WTC11 (cell line): ENCODE data around the gene COL2A1. TPM values are rescaled to one million over a fixed set of nuclear protein-coding genes. Genes with fewer than 3 reads are reported as not detected.

Experiments used
- ATAC-seq: fragments of 200-7000 bp; cut with Tn5 transposase; 2 replicates; pipeline ENCODE4 v1.10.0; 2021; ENCODE audit warnings: mild to moderate bottlenecking, moderate library complexity
- CTCF ChIA-PET: fragments of 300-600 bp; sonication (Branson Sonifier 250); formaldehyde crosslinking; loops from one replicate; lab custom pipeline; 2021; ENCODE audit warnings: antibody characterized with exemption; lab: Charles Lee
- POLR2A ChIA-PET: fragments of 350-600 bp; sonication (Branson Sonifier 250); formaldehyde crosslinking; loops from one replicate; lab custom pipeline; 2021; ENCODE audit warnings: antibody characterized with exemption; lab: Charles Lee
- DNase-seq: peaks from one replicate; pipeline ENCODE4 v3.0.0; 2021; ENCODE audit warnings: low spot score
- H3K27ac Mint-ChIP-seq: 2 replicates; pipeline ENCODE4 v1.8.0; 2021; ENCODE audit warnings: mixed read lengths
- H3K27me3 Mint-ChIP-seq: 2 replicates; pipeline ENCODE4 v1.8.0; 2021; ENCODE audit warnings: low read depth, mild to moderate bottlenecking, moderate library complexity, mixed read lengths
- H3K36me3 Mint-ChIP-seq: 2 replicates; pipeline ENCODE4 v1.8.0; 2021; ENCODE audit warnings: mixed read lengths
- H3K4me1 Mint-ChIP-seq: 2 replicates; pipeline ENCODE4 v1.8.0; 2022; ENCODE audit warnings: mixed read lengths
- H3K4me3 Mint-ChIP-seq: 2 replicates; pipeline ENCODE4 v1.8.0; 2021; ENCODE audit warnings: mild to moderate bottlenecking, moderate library complexity, mixed read lengths
- H3K9me3 Mint-ChIP-seq: 2 replicates; pipeline ENCODE4 v1.8.0; 2021; ENCODE audit warnings: mixed read lengths
- ATF1 ChIP-seq: sonication (generic); formaldehyde crosslinking; IDR thresholded peaks from 2 replicates; pipeline ENCODE4 v1.8.1; 2023; ENCODE audit warnings: mild to moderate bottlenecking, moderate library complexity, missing genetic modification reagents
- ELF4 ChIP-seq: sonication (generic); formaldehyde crosslinking; IDR thresholded peaks from 2 replicates; pipeline ENCODE4 v1.8.1; 2022; ENCODE audit warnings: low read depth, mild to moderate bottlenecking, moderate library complexity, missing genetic modification reagents
- ESRRA ChIP-seq: sonication (generic); formaldehyde crosslinking; IDR thresholded peaks from 2 replicates; pipeline ENCODE4 v1.8.1; 2022; ENCODE audit warnings: mild to moderate bottlenecking, missing genetic modification reagents, borderline replicate concordance
- GABPB1 ChIP-seq: sonication (generic); formaldehyde crosslinking; IDR thresholded peaks from 2 replicates; pipeline ENCODE4 v1.8.1; 2023; ENCODE audit warnings: mild to moderate bottlenecking, missing genetic modification reagents
- HMGXB4 ChIP-seq: sonication (generic); formaldehyde crosslinking; IDR thresholded peaks from 2 replicates; pipeline ENCODE4 v1.8.1; 2023; ENCODE audit warnings: mild to moderate bottlenecking, moderate library complexity, missing genetic modification reagents
- MYBL2 ChIP-seq: sonication (generic); formaldehyde crosslinking; IDR thresholded peaks from 2 replicates; pipeline ENCODE4 v1.8.1; 2023; ENCODE audit warnings: mild to moderate bottlenecking, moderate library complexity, missing genetic modification reagents
- NR1H2 ChIP-seq: sonication (generic); formaldehyde crosslinking; IDR thresholded peaks from 2 replicates; pipeline ENCODE4 v1.9.0; 2021; ENCODE audit warnings: mild to moderate bottlenecking, moderate library complexity, missing genetic modification reagents
- TEAD4 ChIP-seq: sonication (generic); formaldehyde crosslinking; IDR thresholded peaks from 2 replicates; pipeline ENCODE4 v1.8.0; 2022; ENCODE audit warnings: mild to moderate bottlenecking, missing genetic modification reagents
- ZBTB21 ChIP-seq: sonication (generic); formaldehyde crosslinking; IDR thresholded peaks from 2 replicates; pipeline ENCODE4 v1.8.1; 2023; ENCODE audit warnings: mild to moderate bottlenecking, missing genetic modification reagents, borderline replicate concordance
- ZNF219 ChIP-seq: sonication (generic); formaldehyde crosslinking; IDR thresholded peaks from 2 replicates; pipeline ENCODE4 v1.8.0; 2023; ENCODE audit warnings: missing genetic modification reagents, mild to moderate bottlenecking, borderline replicate concordance
- ZNF263 ChIP-seq: sonication (generic); formaldehyde crosslinking; IDR thresholded peaks from 2 replicates; pipeline ENCODE4 v1.8.1; 2022; ENCODE audit warnings: low read depth, mild to moderate bottlenecking, moderate library complexity, missing genetic modification reagents
- ZNF396 ChIP-seq: fragments of 250-450 bp; sonication (Bioruptor Pico); IDR thresholded peaks from 2 replicates; pipeline ENCODE4 v1.8.0; 2021; ENCODE audit warnings: mild to moderate bottlenecking, moderate library complexity, borderline replicate concordance
- ZNF532 ChIP-seq: fragments of 250-450 bp; sonication (Bioruptor Pico); IDR thresholded peaks from 2 replicates; pipeline ENCODE4 v1.9.0; 2021; ENCODE audit warnings: mild to moderate bottlenecking, borderline replicate concordance
- ZSCAN18 ChIP-seq: fragments of 250-450 bp; sonication (Bioruptor Pico); IDR thresholded peaks from 2 replicates; pipeline ENCODE4 v2.1.2; 2022; ENCODE audit warnings: mild to moderate bottlenecking, moderate library complexity
- total RNA-seq: library from RNA; stranded (reverse); gene quantifications from 3 replicates; pipeline ENCODE4 v1.2.3, GENCODE V29; 2021
- TF ChIP-seq, protein P1 (sequence below): fragments of 200-600 bp; IDR thresholded peaks from 2 replicates; pipeline ENCODE4 v1.8.0; 2022; ENCODE audit warnings: antibody characterized with exemption
- TF ChIP-seq, protein P2 (sequence below): sonication (generic); formaldehyde crosslinking; IDR thresholded peaks from 2 replicates; pipeline ENCODE4 v1.8.0; 2022; ENCODE audit warnings: mild to moderate bottlenecking, missing genetic modification reagents
- TF ChIP-seq, protein P3 (sequence below): sonication (generic); formaldehyde crosslinking; IDR thresholded peaks from 2 replicates; pipeline ENCODE4 v1.8.1; 2022; ENCODE audit warnings: mild to moderate bottlenecking, moderate library complexity, missing genetic modification reagents

COL2A1 gene
- total RNA-seq, 1 experiment from 2014 or later: 20.9 TPM

- TF ChIP-seq, protein P1, sequence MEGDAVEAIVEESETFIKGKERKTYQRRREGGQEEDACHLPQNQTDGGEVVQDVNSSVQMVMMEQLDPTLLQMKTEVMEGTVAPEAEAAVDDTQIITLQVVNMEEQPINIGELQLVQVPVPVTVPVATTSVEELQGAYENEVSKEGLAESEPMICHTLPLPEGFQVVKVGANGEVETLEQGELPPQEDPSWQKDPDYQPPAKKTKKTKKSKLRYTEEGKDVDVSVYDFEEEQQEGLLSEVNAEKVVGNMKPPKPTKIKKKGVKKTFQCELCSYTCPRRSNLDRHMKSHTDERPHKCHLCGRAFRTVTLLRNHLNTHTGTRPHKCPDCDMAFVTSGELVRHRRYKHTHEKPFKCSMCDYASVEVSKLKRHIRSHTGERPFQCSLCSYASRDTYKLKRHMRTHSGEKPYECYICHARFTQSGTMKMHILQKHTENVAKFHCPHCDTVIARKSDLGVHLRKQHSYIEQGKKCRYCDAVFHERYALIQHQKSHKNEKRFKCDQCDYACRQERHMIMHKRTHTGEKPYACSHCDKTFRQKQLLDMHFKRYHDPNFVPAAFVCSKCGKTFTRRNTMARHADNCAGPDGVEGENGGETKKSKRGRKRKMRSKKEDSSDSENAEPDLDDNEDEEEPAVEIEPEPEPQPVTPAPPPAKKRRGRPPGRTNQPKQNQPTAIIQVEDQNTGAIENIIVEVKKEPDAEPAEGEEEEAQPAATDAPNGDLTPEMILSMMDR: no peak
- no peak for TF ChIP-seq ESRRA
These were observed 45.9 kb upstream of the COL2A1 start (continued) for GRCh38 chr12:48050174-48050573.

DNA sequence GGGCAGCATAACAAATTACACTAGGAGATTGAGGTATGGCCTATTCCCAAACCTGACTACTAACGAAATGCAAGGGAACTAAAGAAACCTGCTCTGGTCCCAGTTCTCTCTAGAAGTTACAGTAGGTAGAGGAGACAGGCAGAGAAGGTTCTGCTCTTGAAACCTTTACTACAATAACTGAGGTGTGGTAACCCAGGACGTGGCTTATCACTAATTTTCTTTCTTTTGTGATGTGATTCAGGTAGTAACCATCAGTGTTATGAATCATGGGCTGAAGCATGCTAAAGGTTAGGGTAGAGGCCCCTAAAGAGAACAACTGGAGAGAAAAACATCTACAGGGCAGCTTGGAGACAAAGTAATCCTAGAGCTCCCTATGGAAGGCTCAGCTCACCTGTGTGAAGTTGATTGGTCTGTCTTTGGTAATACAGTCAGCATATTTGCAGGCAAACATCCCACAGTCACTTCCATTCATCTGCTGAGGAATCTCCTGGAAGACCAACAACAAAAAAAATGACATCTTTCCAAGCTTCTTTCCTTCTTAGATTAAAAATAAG lies 41.8 kb upstream of the COL2A1 start:
- ChIA-PET CTCF (interaction anchor here (1.3 kb wide), 1 partner anchor 111 kb away, joined by 8 read pairs; the partner anchor contains the start of gene ASB8), POLR2A (no interaction called here)
- no peaks in the 10 kb centered on the region; the same call in 1 of the 2 replicates for H3K27me3 Mint-ChIP-seq
- H3K27ac Mint-ChIP-seq: no peak overlapping the region
- TF ChIP-seq NR1H2 (CRISPR knock-in tag): no peak
- no peak for TF ChIP-seq ZBTB21
- TF ChIP-seq ZNF219 (CRISPR knock-in tag): no peak
- TF ChIP-seq ZSCAN18 (CRISPR knock-in tag): no peak
- TF ChIP-seq, protein P2, sequence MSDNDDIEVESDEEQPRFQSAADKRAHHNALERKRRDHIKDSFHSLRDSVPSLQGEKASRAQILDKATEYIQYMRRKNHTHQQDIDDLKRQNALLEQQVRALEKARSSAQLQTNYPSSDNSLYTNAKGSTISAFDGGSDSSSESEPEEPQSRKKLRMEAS (CRISPR knock-in tag): no peak
- TF ChIP-seq, protein P3, sequence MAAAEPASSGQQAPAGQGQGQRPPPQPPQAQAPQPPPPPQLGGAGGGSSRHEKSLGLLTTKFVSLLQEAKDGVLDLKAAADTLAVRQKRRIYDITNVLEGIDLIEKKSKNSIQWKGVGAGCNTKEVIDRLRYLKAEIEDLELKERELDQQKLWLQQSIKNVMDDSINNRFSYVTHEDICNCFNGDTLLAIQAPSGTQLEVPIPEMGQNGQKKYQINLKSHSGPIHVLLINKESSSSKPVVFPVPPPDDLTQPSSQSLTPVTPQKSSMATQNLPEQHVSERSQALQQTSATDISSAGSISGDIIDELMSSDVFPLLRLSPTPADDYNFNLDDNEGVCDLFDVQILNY (CRISPR knock-in tag): no peak
- no peak overlapping the region for H3K4me3 Mint-ChIP-seq
- DNase-seq (no peak), ATAC-seq (no peak)
- H3K9me3 Mint-ChIP-seq: no peaks in the 10 kb centered on the region
- no peaks in the 10 kb centered on the region for H3K4me1 Mint-ChIP-seq
- peaks cover 37% of the 10 kb centered on the region for H3K36me3 Mint-ChIP-seq

- Mint-ChIP-seq H3K27me3 (no peaks in the 10 kb centered on the region; the same call in 1 of the 2 replicates), H3K36me3 (peaks cover 37% of the 10 kb centered on the region), H3K4me1 (no peaks in the 10 kb centered on the region), H3K9me3 (no peaks in the 10 kb centered on the region), H3K27ac (no peak overlapping the region), H3K4me3 (no peak overlapping the region)
- TF ChIP-seq HMGXB4 (CRISPR knock-in tag): no peak
- DNase-seq (no peak), ATAC-seq (no peak)
- ChIA-PET CTCF (no interaction called here), POLR2A (no interaction called here)
These were observed 41.0 kb upstream of the COL2A1 start for GRCh38 chr12:48045061-48045846.

- POLR2A ChIA-PET: no interaction called here
- peaks cover 7% of the 10 kb centered on the region for H3K27me3 Mint-ChIP-seq
These were observed 40.1 kb upstream of the COL2A1 start for GRCh38 chr12:48044396-48044795.

More at GRCh38 chr12:48044396-48044795, 40.1 kb upstream of the COL2A1 start:
- ATAC-seq: no peak
- H3K36me3 Mint-ChIP-seq: peaks cover 37% of the 10 kb centered on the region
- H3K4me1 Mint-ChIP-seq: peaks cover under 1% of the 10 kb centered on the region
- H3K9me3 Mint-ChIP-seq: no peaks in the 10 kb centered on the region
- CTCF ChIA-PET: no interaction called here
- no peak overlapping the region for H3K4me3 Mint-ChIP-seq
- TF ChIP-seq MYBL2 (CRISPR knock-in tag) (no peak), ATF1 (no peak), ZNF532 (CRISPR knock-in tag) (no peak), ESRRA (no peak), GABPB1 (CRISPR knock-in tag) (no peak), TEAD4 (CRISPR knock-in tag) (no peak), ZBTB21 (no peak), ZNF263 (no peak), ELF4 (no peak), ZNF396 (CRISPR knock-in tag) (no peak)
- no peak overlapping the region for H3K27ac Mint-ChIP-seq
- no peak for DNase-seq
